Keratinocyte (primary cell): ENCODE data around the gene ZMAT3.

ENCODE experiments used
- CTCF ChIP-seq, 3 experiments: IDR thresholded peaks in 1 of 3; conservative IDR thresholded peaks in 1 of 3; optimal IDR thresholded peaks in 1 of 3; 2 replicates in 2 of 3; 3 replicates in 1 of 3; pipeline versions ENCODE3 to v1.5.1; 2011; ENCODE audit warnings: low read length in 3 of 3, mild to moderate bottlenecking in 3 of 3, moderate library complexity in 2 of 3, control low read depth in 1 of 3, inconsistent platforms in 1 of 3; ENCODE audit not compliant: insufficient read depth in 2 of 3; ENCODE audit errors: extremely low read depth in 1 of 3
- EZH2 ChIP-seq: IDR thresholded peaks from one replicate; pipeline ENCODE4 v1.6.1; 2012; ENCODE audit warnings: inconsistent platforms, mild to moderate bottlenecking, low read length, moderate library complexity

GRCh38 chr3:179081885-179082284 lies 10.3 kb upstream of the ZMAT3 start:
- TF ChIP-seq CTCF (optimal IDR thresholded peaks at IDR 0.05 in 1 of 3, IDR thresholded peaks at IDR 0.05 in 1 of 3, conservative IDR thresholded peaks at IDR 0.05 in 1 of 3; ENCODE audit: extremely low read depth in 1 of 3, insufficient read depth in 2 of 3, low read length in 3 of 3) (no peak), EZH2 (no peak)
